HG03558 (cell line): ENCODE results near the gene KCNS3.
"Not testable (repeated sequence)": the region's sequence is repeated elsewhere in the genome, so short reads cannot be mapped to it uniquely, and the experiment has no call there.

Experiments
- ATAC-seq: cut with Tn5 transposase; IDR thresholded peaks from one replicate; pipeline ENCODE4 v1.9.1; 2021; ENCODE audit warnings: moderate number of reproducible peaks; ENCODE audit not compliant: unreplicated experiment; ENCODE audit errors: extremely low read depth

KCNS3 gene

GRCh38 chr2:17936599-17936998, 58.1 kb downstream of the KCNS3 start:
- no peak for ATAC-seq

GRCh38 chr2:17940091-17940630, 61.7 kb downstream of the KCNS3 start:
- ATAC-seq, result no peak

- ATAC-seq, result no peak
Measured at GRCh38 chr2:17943444-17943843, 65.0 kb downstream of the KCNS3 start.

- ATAC-seq, result no peak
Measured at GRCh38 chr2:17947113-17947512, 68.6 kb downstream of the KCNS3 start.

GRCh38 chr2:17950006-17950405, 71.5 kb downstream of the KCNS3 start:
- no peak for ATAC-seq

GRCh38 chr2:17951563-17951962, 73.1 kb downstream of the KCNS3 start:
- ATAC-seq, result no peak

- ATAC-seq, result no peak
Measured at GRCh38 chr2:17958466-17959092, 80.1 kb downstream of the KCNS3 start.

- no peak for ATAC-seq
Measured at GRCh38 chr2:17959356-17959755, 80.9 kb downstream of the KCNS3 start.

GRCh38 chr2:17959833-17960232, 81.4 kb downstream of the KCNS3 start:
- no peak for ATAC-seq

GRCh38 chr2:17960925-17961324, 82.5 kb downstream of the KCNS3 start:
- no peak for ATAC-seq

GRCh38 chr2:17961789-17962188, 83.3 kb downstream of the KCNS3 start:
- no peak for ATAC-seq

GRCh38 chr2:17962876-17963275, 84.4 kb downstream of the KCNS3 start:
- no peak for ATAC-seq

- ATAC-seq, result not testable (repeated sequence)
Measured at GRCh38 chr2:17963571-17963970, 85.1 kb downstream of the KCNS3 start.

- ATAC-seq, result no peak
Measured at GRCh38 chr2:17965196-17965595, 86.7 kb downstream of the KCNS3 start.

- ATAC-seq, result no peak
Measured at GRCh38 chr2:17966798-17967197, 88.3 kb downstream of the KCNS3 start.

GRCh38 chr2:17969661-17970060, 91.2 kb downstream of the KCNS3 start:
- no peak for ATAC-seq

GRCh38 chr2:17971531-17972125, 93.2 kb downstream of the KCNS3 start:
- no peak for ATAC-seq

GRCh38 chr2:17972991-17973390, 94.5 kb downstream of the KCNS3 start:
- no peak for ATAC-seq

GRCh38 chr2:17975401-17975800, 96.9 kb downstream of the KCNS3 start:
- no peak for ATAC-seq

- no peak for ATAC-seq
Measured at GRCh38 chr2:17976871-17977746, 98.6 kb downstream of the KCNS3 start.

GRCh38 chr2:17979707-17980106, 101.2 kb downstream of the KCNS3 start:
- ATAC-seq, result no peak
